ENCODE measurements around the gene ANXA1. TPM values are rescaled to one million over a fixed set of nuclear protein-coding genes. Genes with fewer than 3 reads are reported as not detected.

ANXA1 gene
- total RNA-seq, 1 donor from 2014 or later = 923 TPM

DNA sequence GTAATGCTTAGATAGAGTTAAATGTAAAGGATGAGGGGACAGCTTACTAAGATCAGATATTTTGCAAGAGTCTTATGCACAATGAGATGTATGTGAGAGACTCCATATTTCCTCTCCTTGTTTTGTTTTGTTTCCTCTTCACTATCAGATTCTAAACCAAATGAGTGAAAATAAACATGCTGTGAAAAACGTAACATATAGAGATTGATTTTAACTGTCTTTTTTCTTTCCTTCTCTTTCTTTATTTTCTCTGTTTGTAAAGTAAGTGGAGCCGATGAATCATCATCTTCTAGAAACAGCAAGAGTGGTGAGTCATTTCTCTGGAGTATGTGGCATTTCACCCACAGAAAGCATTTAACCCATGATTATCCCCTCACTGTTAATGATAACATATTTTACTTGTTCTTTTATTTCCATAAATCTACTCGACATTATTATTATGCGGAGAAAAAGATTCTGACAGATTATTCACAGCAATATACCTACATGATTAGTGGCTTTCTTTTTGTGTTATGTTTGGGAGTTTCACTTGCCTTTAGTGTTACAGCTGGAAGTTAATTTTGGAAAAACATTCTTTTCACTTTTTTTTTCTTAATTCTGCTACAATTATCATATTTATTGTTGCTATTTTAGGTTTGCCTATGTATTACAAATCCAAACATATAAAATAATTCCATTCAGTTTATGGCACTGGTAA, 2.1 kb upstream of the ANXA1 start:
- H3K36me3 Mint-ChIP-seq = peaks cover 11% of the 10 kb centered on the region
- peaks cover 29% of the 10 kb centered on the region for H3K4me1 Mint-ChIP-seq (ENCODE audit: unreplicated experiment)
- no peaks in the 10 kb centered on the region for H3K9me3 Mint-ChIP-seq
- H3K4me3 Mint-ChIP-seq = peak overlapping the region; percentile 82
- TF ChIP-seq, protein P1, sequence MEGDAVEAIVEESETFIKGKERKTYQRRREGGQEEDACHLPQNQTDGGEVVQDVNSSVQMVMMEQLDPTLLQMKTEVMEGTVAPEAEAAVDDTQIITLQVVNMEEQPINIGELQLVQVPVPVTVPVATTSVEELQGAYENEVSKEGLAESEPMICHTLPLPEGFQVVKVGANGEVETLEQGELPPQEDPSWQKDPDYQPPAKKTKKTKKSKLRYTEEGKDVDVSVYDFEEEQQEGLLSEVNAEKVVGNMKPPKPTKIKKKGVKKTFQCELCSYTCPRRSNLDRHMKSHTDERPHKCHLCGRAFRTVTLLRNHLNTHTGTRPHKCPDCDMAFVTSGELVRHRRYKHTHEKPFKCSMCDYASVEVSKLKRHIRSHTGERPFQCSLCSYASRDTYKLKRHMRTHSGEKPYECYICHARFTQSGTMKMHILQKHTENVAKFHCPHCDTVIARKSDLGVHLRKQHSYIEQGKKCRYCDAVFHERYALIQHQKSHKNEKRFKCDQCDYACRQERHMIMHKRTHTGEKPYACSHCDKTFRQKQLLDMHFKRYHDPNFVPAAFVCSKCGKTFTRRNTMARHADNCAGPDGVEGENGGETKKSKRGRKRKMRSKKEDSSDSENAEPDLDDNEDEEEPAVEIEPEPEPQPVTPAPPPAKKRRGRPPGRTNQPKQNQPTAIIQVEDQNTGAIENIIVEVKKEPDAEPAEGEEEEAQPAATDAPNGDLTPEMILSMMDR (conservative IDR thresholded peaks at IDR 0.05) = no peak
- peaks cover 5% of the 10 kb centered on the region for H3K27me3 Mint-ChIP-seq
- DNase-seq (ENCODE audit: extremely low spot score, unreplicated experiment) = no peak
- H3K27ac Mint-ChIP-seq = peak overlapping the region; percentile 93

DNA sequence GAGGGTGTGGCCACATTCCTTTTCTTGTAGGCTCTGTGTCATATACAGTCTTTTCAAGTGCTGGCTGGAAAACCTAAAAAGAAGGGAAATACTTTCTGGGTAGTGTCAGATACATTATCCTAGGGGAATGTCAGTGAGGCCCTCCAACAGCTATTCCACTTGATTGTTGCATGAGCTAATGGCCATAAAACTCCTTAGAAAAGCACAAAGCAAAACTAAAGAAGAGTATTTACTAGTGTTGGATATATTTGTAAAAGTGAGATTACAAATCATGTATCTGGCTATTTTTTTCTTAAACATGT, 829 bp downstream of the ANXA1 start:
- peaks cover 32% of the 10 kb centered on the region for H3K4me1 Mint-ChIP-seq (ENCODE audit: unreplicated experiment)
- H3K27me3 Mint-ChIP-seq = peaks cover 12% of the 10 kb centered on the region
- H3K4me3 Mint-ChIP-seq = peak overlapping the region; percentile 91
- H3K9me3 Mint-ChIP-seq = no peaks in the 10 kb centered on the region
- H3K27ac Mint-ChIP-seq = peak overlapping the region; percentile 96
- peaks cover 23% of the 10 kb centered on the region for H3K36me3 Mint-ChIP-seq
- TF ChIP-seq, protein P1 (conservative IDR thresholded peaks at IDR 0.05) = no peak
- DNase-seq (ENCODE audit: extremely low spot score, unreplicated experiment) = no peak

- peak overlapping the region; percentile 94 for H3K4me3 Mint-ChIP-seq
- DNase-seq (ENCODE audit: extremely low spot score, unreplicated experiment) = no peak
- peaks cover 36% of the 10 kb centered on the region for H3K4me1 Mint-ChIP-seq (ENCODE audit: unreplicated experiment)
- peak overlapping the region; percentile 96 for H3K27ac Mint-ChIP-seq
- H3K9me3 Mint-ChIP-seq = no peaks in the 10 kb centered on the region
- peaks cover 28% of the 10 kb centered on the region for H3K36me3 Mint-ChIP-seq
- TF ChIP-seq, protein P1 (conservative IDR thresholded peaks at IDR 0.05) = no peak
- H3K27me3 Mint-ChIP-seq = peaks cover 16% of the 10 kb centered on the region
Observed at GRCh38 chr9:73152953-73153352, 1.3 kb downstream of the ANXA1 start.

- peaks cover 36% of the 10 kb centered on the region for H3K36me3 Mint-ChIP-seq
- TF ChIP-seq, protein P1 (conservative IDR thresholded peaks at IDR 0.05) = no peak
- H3K27me3 Mint-ChIP-seq = peaks cover 17% of the 10 kb centered on the region
- no peak for DNase-seq (ENCODE audit: extremely low spot score, unreplicated experiment)
- H3K4me3 Mint-ChIP-seq = peak overlapping the region; percentile 94
- H3K27ac Mint-ChIP-seq = peak overlapping the region; percentile 96
- H3K9me3 Mint-ChIP-seq = no peaks in the 10 kb centered on the region
- peaks cover 34% of the 10 kb centered on the region for H3K4me1 Mint-ChIP-seq (ENCODE audit: unreplicated experiment)
Observed at GRCh38 chr9:73153793-73154227, 2.1 kb downstream of the ANXA1 start.

GRCh38 chr9:73154271-73154670, 2.6 kb downstream of the ANXA1 start:
- H3K36me3 Mint-ChIP-seq = peaks cover 39% of the 10 kb centered on the region
- no peak for DNase-seq (ENCODE audit: extremely low spot score, unreplicated experiment)
- H3K27ac Mint-ChIP-seq = peak overlapping the region; percentile 96
- peaks cover 19% of the 10 kb centered on the region for H3K27me3 Mint-ChIP-seq
- no peaks in the 10 kb centered on the region for H3K9me3 Mint-ChIP-seq
- TF ChIP-seq, protein P1 (conservative IDR thresholded peaks at IDR 0.05) = no peak
- peaks cover 30% of the 10 kb centered on the region for H3K4me1 Mint-ChIP-seq (ENCODE audit: unreplicated experiment)
- peak overlapping the region; percentile 94 for H3K4me3 Mint-ChIP-seq

Measured in type B pancreatic cell (in vitro differentiated cells).